SK-N-SH (cell line): ENCODE measurements around the gene ETS2. TPM values are rescaled to one million over a fixed set of nuclear protein-coding genes. Genes with fewer than 3 reads are reported as not detected.

Source experiments
- CTCF ChIA-PET: fragments of 300-600, 350-600 bp; formaldehyde crosslinking; extraction: SDS; loops from one replicate; lab custom pipeline; 2021; lab: Yijun Ruan, JAX
- POLR2A ChIA-PET: fragments of 350-600 bp; sonication (Branson Sonifier 250); formaldehyde crosslinking; extraction: SDS; loops from one replicate; lab custom pipeline; 2020; ENCODE audit warnings: antibody characterized with exemption, inconsistent platforms; lab: Yijun Ruan, JAX
- DNase-seq: peaks from one replicate; pipeline ENCODE4 v3.0.0; 2012
- H2AFZ ChIP-seq: fragments of 200-600 bp; sonication (generic); 2 replicates; pipeline ENCODE4 v1.8.1; 2016; ENCODE audit warnings: antibody characterized with exemption, mild to moderate bottlenecking, low read depth
- H3F3A ChIP-seq: fragments of 200-600 bp; sonication (generic); replicated peaks from 2 replicates; pipeline ENCODE3; 2016; ENCODE audit warnings: antibody characterized with exemption, mild to moderate bottlenecking; ENCODE audit not compliant: insufficient read depth
- H3K27ac ChIP-seq, 2 experiments: fragments of 200-500 bp in 1 of 2; fragments of 200-600 bp in 1 of 2; sonication (Bioruptor generic) in 1 of 2; sonication (generic), shearing (Covaris generic) in 1 of 2; 2 replicates each; pipeline versions ENCODE4 v1.5.1 to v1.6.1; 2014 to 2016; ENCODE audit warnings: low read depth in 2 of 2, inconsistent platforms in 1 of 2, low read length in 1 of 2, mild to moderate bottlenecking in 1 of 2, mixed read lengths in 1 of 2
- H3K27me3 ChIP-seq: fragments of 200-600 bp; sonication (generic), shearing (Covaris generic); 2 replicates; pipeline ENCODE4 v1.6.1; 2016; ENCODE audit warnings: mixed run types; ENCODE audit not compliant: insufficient read depth
- H3K36me3 ChIP-seq, 2 experiments: fragments of 200-500 bp in 1 of 2; fragments of 200-600 bp in 1 of 2; sonication (Bioruptor generic) in 1 of 2; sonication (generic) in 1 of 2; replicated peaks in 1 of 2; 2 replicates each; pipeline versions ENCODE3 to v1.5.1; 2014 to 2016; ENCODE audit warnings: low read length in 1 of 2, mild to moderate bottlenecking in 1 of 2; ENCODE audit not compliant: insufficient read depth in 2 of 2, control insufficient read depth in 1 of 2
- H3K4me1 ChIP-seq, 2 experiments: fragments of 200-500 bp in 1 of 2; fragments of 200-600 bp in 1 of 2; sonication (Bioruptor generic) in 1 of 2; sonication (generic), shearing (Covaris generic) in 1 of 2; 2 replicates each; pipeline versions ENCODE4 v1.5.1 to v1.6.1; 2014 to 2016; ENCODE audit warnings: low read depth in 1 of 2, low read length in 1 of 2, mixed run types in 1 of 2; ENCODE audit not compliant: insufficient read depth in 2 of 2, control insufficient read depth in 1 of 2
- H3K4me2 ChIP-seq: fragments of 200-600 bp; sonication (generic), shearing (Covaris generic); 2 replicates; pipeline ENCODE4 v1.6.1; 2017; ENCODE audit warnings: mixed run types
- H3K4me3 ChIP-seq, 2 experiments: fragments of 200-500 bp in 1 of 2; fragments of 200-600 bp in 1 of 2; sonication (Bioruptor generic) in 1 of 2; sonication (generic), shearing (Covaris generic) in 1 of 2; 2 replicates each; pipeline versions ENCODE4 v1.5.1 to v1.8.1; 2014 to 2016; ENCODE audit warnings: low read depth in 2 of 2, inconsistent platforms in 1 of 2, low read length in 1 of 2, mild to moderate bottlenecking in 1 of 2, mixed read lengths in 1 of 2, moderate library complexity in 1 of 2
- H3K79me2 ChIP-seq: fragments of 200-600 bp; sonication (generic); 2 replicates; pipeline ENCODE4 v1.8.1; 2017; ENCODE audit warnings: mild to moderate bottlenecking; ENCODE audit not compliant: insufficient read depth
- H3K9ac ChIP-seq: fragments of 200-600 bp; sonication (generic); 2 replicates; pipeline ENCODE4 v1.6.1; 2017; ENCODE audit warnings: mixed run types
- H3K9me2 ChIP-seq: fragments of 200-600 bp; sonication (generic); 2 replicates; pipeline ENCODE4 v1.6.1; 2017; ENCODE audit warnings: mixed run types
- H3K9me3 ChIP-seq: fragments of 200-600 bp; sonication (generic); 2 replicates; pipeline ENCODE4 v1.6.1; 2017; ENCODE audit warnings: mixed run types, mild to moderate bottlenecking, moderate library complexity
- H4K20me1 ChIP-seq: fragments of 200-600 bp; sonication (generic); 2 replicates; pipeline ENCODE4 v1.6.1; 2017; ENCODE audit warnings: mild to moderate bottlenecking, mixed run types; ENCODE audit not compliant: insufficient read depth
- CHD2 ChIP-seq: fragments of 150-350 bp; IDR thresholded peaks from 2 replicates; pipeline ENCODE4 v1.6.1; 2018; ENCODE audit warnings: low read length; ENCODE audit not compliant: partially characterized antibody
- EP300 ChIP-seq, 2 experiments: IDR thresholded peaks; 2 replicates each; pipeline versions ENCODE4 v1.4.0 to v1.6.1; 2012; ENCODE audit warnings: borderline replicate concordance in 1 of 2, low read depth in 1 of 2, low read length in 1 of 2
- FOSL2 ChIP-seq: IDR thresholded peaks from 2 replicates; pipeline ENCODE4 v1.4.0; 2012; ENCODE audit warnings: low read depth, mild to moderate bottlenecking, moderate library complexity, borderline replicate concordance
- FOXJ3 ChIP-seq: sonication (generic); formaldehyde crosslinking; IDR thresholded peaks from 2 replicates; pipeline ENCODE4 v1.5.1; 2020; ENCODE audit warnings: mild to moderate bottlenecking, missing genetic modification reagents
- GATA2 ChIP-seq: sonication (generic); formaldehyde crosslinking; IDR thresholded peaks from 2 replicates; pipeline ENCODE4 v1.5.0; 2020; ENCODE audit warnings: mild to moderate bottlenecking, missing genetic modification reagents
- JUND ChIP-seq: IDR thresholded peaks from 2 replicates; pipeline ENCODE4 v1.4.0; 2012
- MXI1 ChIP-seq: IDR thresholded peaks from 2 replicates; pipeline ENCODE4 v1.6.1; 2012; ENCODE audit warnings: mild to moderate bottlenecking, low read depth, low read length, improper control_type of control experiment
- NFIC ChIP-seq: IDR thresholded peaks from 2 replicates; pipeline ENCODE4 v1.4.0; 2012; ENCODE audit warnings: borderline replicate concordance
- NRF1 ChIP-seq: IDR thresholded peaks from 2 replicates; pipeline ENCODE4 v1.6.1; 2012; ENCODE audit warnings: low read depth, mild to moderate bottlenecking, low read length
- POLR2AphosphoS5 ChIP-seq: IDR thresholded peaks from 2 replicates; pipeline ENCODE4 v1.6.1; 2012; ENCODE audit warnings: low read depth, low read length
- RAD21 ChIP-seq: IDR thresholded peaks from 2 replicates; pipeline ENCODE4 v1.6.1; 2012; ENCODE audit warnings: mild to moderate bottlenecking, low read length
- RCOR1 ChIP-seq: fragments of 150-350 bp; IDR thresholded peaks from 2 replicates; pipeline ENCODE4 v1.6.1; 2017; ENCODE audit warnings: antibody characterized with exemption, low read length
- RFX5 ChIP-seq: IDR thresholded peaks from 2 replicates; pipeline ENCODE4 v1.6.1; 2012; ENCODE audit warnings: mild to moderate bottlenecking, improper control_type of control experiment, low read length
- SIN3A ChIP-seq: IDR thresholded peaks from 2 replicates; pipeline ENCODE4 v1.6.1; 2012; ENCODE audit warnings: low read depth, mild to moderate bottlenecking, low read length, moderate library complexity, borderline replicate concordance
- SMC3 ChIP-seq: IDR thresholded peaks from 2 replicates; pipeline ENCODE4 v1.6.1; 2012; ENCODE audit warnings: low read depth, low read length, improper control_type of control experiment
- TCF12 ChIP-seq: IDR thresholded peaks from 2 replicates; pipeline ENCODE4 v1.4.0; 2012
- WGBS: methylation state at CpG from one replicate; pipeline ENCODE4 v1.1.6; 2017; ENCODE audit warnings: low lambda C conversion rate; 5-methylcytosine and 5-hydroxymethylcytosine counted together
- polyA plus RNA-seq, 3 experiments: library from polyadenylated mRNA; depleted of rRNA; stranded (reverse); fragments of >200 nt; gene quantifications; 2 replicates each; pipeline ENCODE4 v1.2.3, GENCODE V29; 2012
- TF ChIP-seq, protein P1 (sequence below): IDR thresholded peaks from 2 replicates; pipeline ENCODE4 v1.6.1; 2012; ENCODE audit warnings: mild to moderate bottlenecking, low read depth, low read length, moderate library complexity
- TF ChIP-seq, protein P2 (sequence below): fragments of 200-600 bp; sonication (generic); IDR thresholded peaks from 2 replicates; pipeline ENCODE4 v1.6.1; 2017; ENCODE audit warnings: antibody characterized with exemption, mild to moderate bottlenecking, moderate library complexity
- TF ChIP-seq, protein P3 (sequence below): IDR thresholded peaks from 2 replicates; pipeline ENCODE4 v1.4.0; 2012; ENCODE audit warnings: low read depth

Gene ETS2
- polyA plus RNA-seq, 1 of the 3 experiments (the other 2 are of a cell fraction) = 16.3 TPM

DNA sequence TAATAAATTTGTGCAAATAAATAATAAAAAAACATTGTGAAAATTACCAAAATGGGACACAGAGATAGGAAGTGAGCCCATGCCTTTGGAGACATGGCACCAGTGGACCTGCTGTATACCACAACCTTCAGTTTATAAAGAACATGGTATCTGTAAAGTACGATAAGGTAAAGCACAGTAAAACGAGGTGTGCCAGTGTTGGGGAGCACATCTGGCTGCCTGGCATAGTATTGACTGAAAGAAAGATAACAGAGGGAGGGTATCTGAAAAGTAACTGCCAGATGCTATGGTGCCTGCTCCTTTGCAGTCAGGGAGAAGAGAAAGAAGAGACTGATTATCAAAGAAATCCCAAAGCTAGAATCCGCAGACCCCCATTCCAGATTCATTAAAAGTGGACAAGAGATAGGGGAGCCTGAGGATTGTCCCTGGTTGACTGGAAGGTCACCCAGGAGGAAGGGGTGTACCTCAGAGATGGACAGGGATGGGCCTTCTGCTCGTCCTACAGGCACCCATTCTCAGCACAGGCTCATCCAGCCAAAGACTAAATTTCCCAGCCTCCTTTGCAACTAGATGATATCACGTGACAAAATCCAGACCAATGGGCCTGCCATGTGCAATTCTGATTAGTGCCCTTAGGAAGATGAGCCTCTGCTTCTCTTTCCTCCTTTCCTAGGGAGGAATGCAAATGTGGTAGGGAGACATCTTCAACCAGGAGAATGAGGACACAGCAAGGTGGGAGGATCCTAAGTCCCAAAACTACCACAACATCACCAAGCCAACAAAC is 12.9 kb upstream of the ETS2 start (continued):
- TF ChIP-seq, protein P1, sequence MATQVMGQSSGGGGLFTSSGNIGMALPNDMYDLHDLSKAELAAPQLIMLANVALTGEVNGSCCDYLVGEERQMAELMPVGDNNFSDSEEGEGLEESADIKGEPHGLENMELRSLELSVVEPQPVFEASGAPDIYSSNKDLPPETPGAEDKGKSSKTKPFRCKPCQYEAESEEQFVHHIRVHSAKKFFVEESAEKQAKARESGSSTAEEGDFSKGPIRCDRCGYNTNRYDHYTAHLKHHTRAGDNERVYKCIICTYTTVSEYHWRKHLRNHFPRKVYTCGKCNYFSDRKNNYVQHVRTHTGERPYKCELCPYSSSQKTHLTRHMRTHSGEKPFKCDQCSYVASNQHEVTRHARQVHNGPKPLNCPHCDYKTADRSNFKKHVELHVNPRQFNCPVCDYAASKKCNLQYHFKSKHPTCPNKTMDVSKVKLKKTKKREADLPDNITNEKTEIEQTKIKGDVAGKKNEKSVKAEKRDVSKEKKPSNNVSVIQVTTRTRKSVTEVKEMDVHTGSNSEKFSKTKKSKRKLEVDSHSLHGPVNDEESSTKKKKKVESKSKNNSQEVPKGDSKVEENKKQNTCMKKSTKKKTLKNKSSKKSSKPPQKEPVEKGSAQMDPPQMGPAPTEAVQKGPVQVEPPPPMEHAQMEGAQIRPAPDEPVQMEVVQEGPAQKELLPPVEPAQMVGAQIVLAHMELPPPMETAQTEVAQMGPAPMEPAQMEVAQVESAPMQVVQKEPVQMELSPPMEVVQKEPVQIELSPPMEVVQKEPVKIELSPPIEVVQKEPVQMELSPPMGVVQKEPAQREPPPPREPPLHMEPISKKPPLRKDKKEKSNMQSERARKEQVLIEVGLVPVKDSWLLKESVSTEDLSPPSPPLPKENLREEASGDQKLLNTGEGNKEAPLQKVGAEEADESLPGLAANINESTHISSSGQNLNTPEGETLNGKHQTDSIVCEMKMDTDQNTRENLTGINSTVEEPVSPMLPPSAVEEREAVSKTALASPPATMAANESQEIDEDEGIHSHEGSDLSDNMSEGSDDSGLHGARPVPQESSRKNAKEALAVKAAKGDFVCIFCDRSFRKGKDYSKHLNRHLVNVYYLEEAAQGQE = no peak
- TF ChIP-seq RAD21 (no peak), MXI1 (no peak), SIN3A (no peak), FOSL2 (no peak), RFX5 (no peak), EP300 (IDR thresholded peaks at IDR 0.05; ENCODE audit: borderline replicate concordance in 1 of 2, low read depth in 1 of 2, low read length in 1 of 2) (no peak)
- TF ChIP-seq, protein P2, sequence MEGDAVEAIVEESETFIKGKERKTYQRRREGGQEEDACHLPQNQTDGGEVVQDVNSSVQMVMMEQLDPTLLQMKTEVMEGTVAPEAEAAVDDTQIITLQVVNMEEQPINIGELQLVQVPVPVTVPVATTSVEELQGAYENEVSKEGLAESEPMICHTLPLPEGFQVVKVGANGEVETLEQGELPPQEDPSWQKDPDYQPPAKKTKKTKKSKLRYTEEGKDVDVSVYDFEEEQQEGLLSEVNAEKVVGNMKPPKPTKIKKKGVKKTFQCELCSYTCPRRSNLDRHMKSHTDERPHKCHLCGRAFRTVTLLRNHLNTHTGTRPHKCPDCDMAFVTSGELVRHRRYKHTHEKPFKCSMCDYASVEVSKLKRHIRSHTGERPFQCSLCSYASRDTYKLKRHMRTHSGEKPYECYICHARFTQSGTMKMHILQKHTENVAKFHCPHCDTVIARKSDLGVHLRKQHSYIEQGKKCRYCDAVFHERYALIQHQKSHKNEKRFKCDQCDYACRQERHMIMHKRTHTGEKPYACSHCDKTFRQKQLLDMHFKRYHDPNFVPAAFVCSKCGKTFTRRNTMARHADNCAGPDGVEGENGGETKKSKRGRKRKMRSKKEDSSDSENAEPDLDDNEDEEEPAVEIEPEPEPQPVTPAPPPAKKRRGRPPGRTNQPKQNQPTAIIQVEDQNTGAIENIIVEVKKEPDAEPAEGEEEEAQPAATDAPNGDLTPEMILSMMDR = no peak

DNA sequence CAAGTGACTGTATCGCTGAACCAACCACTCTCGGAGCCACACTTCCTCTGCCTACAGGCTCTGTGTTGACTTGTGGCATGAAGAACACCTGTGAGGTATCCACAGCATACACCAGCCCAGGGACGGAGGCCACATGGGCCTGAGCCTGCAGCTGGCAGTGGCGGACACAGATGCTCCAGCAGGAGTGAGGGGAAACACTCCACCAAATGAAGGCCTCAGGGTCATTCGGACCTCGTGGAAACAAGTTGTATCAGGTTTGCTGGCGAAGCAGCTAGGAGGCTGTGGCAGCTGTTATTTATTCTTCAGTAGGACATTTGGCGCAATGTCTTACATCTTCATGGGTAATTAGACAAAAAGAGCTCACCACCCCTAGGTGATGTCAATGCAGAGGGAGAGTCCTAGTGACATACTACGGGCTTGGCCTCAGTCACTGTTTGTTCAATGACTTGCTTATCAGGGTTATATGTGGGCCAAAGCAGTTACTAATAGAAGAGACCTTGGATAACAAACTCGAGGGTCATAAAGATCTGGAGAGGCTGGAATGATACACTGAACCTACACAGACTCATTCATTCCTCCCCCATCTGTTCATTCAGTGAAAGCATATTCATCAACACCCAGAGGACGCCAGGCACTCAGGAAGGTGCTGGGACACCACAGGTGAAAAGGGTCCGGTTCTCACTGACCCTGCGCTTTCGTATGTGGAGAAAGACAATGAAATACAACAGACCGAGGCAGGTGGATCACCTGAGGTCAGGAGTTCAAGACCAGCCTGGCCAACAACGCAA is 11.6 kb upstream of the ETS2 start:
- no peak for DNase-seq
- Histone ChIP-seq H3K36me3 (no peaks in the 10 kb centered on the region), H3K9me3 (no peaks in the 10 kb centered on the region), H2AFZ (no peak overlapping the region), H3K4me3 (no peak overlapping the region), H3F3A (peaks cover 14% of the 10 kb centered on the region), H3K4me2 (no peak overlapping the region), H4K20me1 (no peaks in the 10 kb centered on the region), H3K27me3 (no peaks in the 10 kb centered on the region), H3K9me2 (no peaks in the 10 kb centered on the region), H3K9ac (no peak overlapping the region), H3K79me2 (no peaks in the 10 kb centered on the region), H3K27ac (no peak overlapping the region), H3K4me1 (peaks cover 16 to 32% of the 10 kb centered on the region in 2 experiments)
- 96% methylated on average over 16 of the region's 16 CpGs for WGBS
- CTCF ChIA-PET = no interaction called here
- POLR2A ChIA-PET = no interaction called here
- TF ChIP-seq SMC3 (no peak), TCF12 (no peak), POLR2AphosphoS5 (no peak), RAD21 (no peak), JUND (no peak), NFIC (no peak), MXI1 (no peak), SIN3A (no peak), CHD2 (no peak), NRF1 (no peak), FOXJ3 (CRISPR knock-in tag) (no peak), RCOR1 (no peak), GATA2 (CRISPR knock-in tag) (no peak)
- TF ChIP-seq, protein P3, sequence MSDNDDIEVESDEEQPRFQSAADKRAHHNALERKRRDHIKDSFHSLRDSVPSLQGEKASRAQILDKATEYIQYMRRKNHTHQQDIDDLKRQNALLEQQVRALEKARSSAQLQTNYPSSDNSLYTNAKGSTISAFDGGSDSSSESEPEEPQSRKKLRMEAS = no peak
- TF ChIP-seq, protein P1 = no peak
